ENCODE data around the gene TNFAIP8L3.

TNFAIP8L3 gene

DNA sequence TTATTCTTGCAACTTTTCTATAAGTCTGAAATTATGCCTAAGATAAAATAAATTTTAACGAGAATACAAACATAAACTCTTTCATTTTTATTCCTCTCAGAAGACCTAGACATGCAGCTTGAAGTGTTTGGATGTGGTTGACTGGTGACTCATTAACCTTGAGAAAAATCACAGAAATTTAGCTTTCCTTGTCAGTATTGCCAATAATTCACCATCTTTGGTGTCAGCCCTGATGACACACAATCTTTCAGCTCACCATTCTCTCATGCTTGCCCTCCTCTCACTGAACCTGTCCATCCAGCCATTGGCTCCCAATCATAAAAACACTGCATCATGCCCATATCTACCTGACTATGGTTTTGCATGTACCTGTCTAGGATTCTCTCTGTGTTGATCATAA, 22.6 kb upstream of the TNFAIP8L3 start:
- no peak overlapping the region for H3K4me3 ChIP-seq (ENCODE audit: low read length)
- no peaks in the 10 kb centered on the region for H4K20me1 ChIP-seq (ENCODE audit: insufficient read depth, low read length)
- H3K27me3 ChIP-seq (replicated peaks; ENCODE audit: insufficient read depth, low read length), result no peaks in the 10 kb centered on the region
- no peak overlapping the region for H3K27ac ChIP-seq (ENCODE audit: low read length)
- H3K79me2 ChIP-seq (ENCODE audit: low read length), result no peaks in the 10 kb centered on the region
- H3K9ac ChIP-seq (ENCODE audit: low read length), result no peak overlapping the region
- no peak overlapping the region for H2AFZ ChIP-seq (ENCODE audit: low read length)
- DNase-seq, result no peak
- H3K36me3 ChIP-seq (replicated peaks; ENCODE audit: insufficient read depth, low read length), result no peaks in the 10 kb centered on the region
- H3K4me2 ChIP-seq (ENCODE audit: low read depth, low read length), result no peak overlapping the region
- no peaks in the 10 kb centered on the region for H3K9me3 ChIP-seq (replicated peaks; ENCODE audit: insufficient read depth, low read length)
- no peaks in the 10 kb centered on the region for H3F3A ChIP-seq (ENCODE audit: insufficient read depth, low read length)
- no peak for TF ChIP-seq EZH2phosphoT487 (IDR thresholded peaks at IDR 0.05; ENCODE audit: low read length)
- TF ChIP-seq, protein P1, sequence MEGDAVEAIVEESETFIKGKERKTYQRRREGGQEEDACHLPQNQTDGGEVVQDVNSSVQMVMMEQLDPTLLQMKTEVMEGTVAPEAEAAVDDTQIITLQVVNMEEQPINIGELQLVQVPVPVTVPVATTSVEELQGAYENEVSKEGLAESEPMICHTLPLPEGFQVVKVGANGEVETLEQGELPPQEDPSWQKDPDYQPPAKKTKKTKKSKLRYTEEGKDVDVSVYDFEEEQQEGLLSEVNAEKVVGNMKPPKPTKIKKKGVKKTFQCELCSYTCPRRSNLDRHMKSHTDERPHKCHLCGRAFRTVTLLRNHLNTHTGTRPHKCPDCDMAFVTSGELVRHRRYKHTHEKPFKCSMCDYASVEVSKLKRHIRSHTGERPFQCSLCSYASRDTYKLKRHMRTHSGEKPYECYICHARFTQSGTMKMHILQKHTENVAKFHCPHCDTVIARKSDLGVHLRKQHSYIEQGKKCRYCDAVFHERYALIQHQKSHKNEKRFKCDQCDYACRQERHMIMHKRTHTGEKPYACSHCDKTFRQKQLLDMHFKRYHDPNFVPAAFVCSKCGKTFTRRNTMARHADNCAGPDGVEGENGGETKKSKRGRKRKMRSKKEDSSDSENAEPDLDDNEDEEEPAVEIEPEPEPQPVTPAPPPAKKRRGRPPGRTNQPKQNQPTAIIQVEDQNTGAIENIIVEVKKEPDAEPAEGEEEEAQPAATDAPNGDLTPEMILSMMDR (IDR thresholded peaks at IDR 0.05; ENCODE audit: low read length), result no peak
- TF ChIP-seq EZH2 (optimal IDR thresholded peaks at IDR 0.05; ENCODE audit: low read depth, low read length), result no peak
- H3K9me2 ChIP-seq (replicated peaks; ENCODE audit: insufficient read depth, low read length), result no peaks in the 10 kb centered on the region
- no peaks in the 10 kb centered on the region for H3K4me1 ChIP-seq (ENCODE audit: low read length)

DNA sequence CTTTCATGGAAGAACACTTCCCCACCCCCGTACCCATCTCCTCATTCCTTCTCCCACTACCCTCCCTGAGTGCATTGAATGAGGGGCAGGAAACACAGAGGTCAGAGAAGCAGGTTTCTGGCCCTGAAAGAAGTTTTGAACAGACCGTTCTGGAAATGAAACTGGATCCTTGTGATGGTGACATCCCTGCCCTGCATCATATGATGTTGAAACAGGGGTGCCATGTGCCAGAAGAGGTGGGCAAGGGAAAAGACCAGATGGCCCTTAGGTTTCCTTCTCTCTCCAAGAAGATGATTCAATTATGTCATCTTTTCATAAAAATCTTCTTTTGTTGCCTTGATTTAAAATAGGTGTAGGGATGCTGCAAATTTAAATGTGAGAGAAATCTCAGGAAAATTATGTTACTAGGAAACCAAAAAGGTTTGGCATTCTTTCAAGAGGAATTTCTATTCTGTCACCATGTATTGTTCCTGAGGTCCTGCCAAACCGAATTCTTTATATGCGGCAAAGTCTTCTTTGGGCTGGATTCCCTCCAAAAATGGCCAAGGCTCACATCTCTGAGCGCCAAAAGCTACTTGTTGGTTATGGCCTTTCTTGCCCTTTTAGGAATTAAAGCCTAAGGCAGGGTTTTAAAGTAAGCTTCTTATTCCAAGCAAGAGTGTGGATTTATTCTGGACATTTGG, 19.9 kb upstream of the TNFAIP8L3 start:
- no peak overlapping the region for H3K4me2 ChIP-seq (ENCODE audit: low read depth, low read length)
- no peaks in the 10 kb centered on the region for H3K36me3 ChIP-seq (replicated peaks; ENCODE audit: insufficient read depth, low read length)
- TF ChIP-seq EZH2phosphoT487 (IDR thresholded peaks at IDR 0.05; ENCODE audit: low read length) (no peak), EZH2 (optimal IDR thresholded peaks at IDR 0.05; ENCODE audit: low read depth, low read length) (no peak)
- TF ChIP-seq, protein P1 (IDR thresholded peaks at IDR 0.05; ENCODE audit: low read length), result no peak
- H3K9ac ChIP-seq (ENCODE audit: low read length), result no peak overlapping the region
- H3K9me2 ChIP-seq (replicated peaks; ENCODE audit: insufficient read depth, low read length), result no peaks in the 10 kb centered on the region
- H3K27me3 ChIP-seq (replicated peaks; ENCODE audit: insufficient read depth, low read length), result no peaks in the 10 kb centered on the region
- no peaks in the 10 kb centered on the region for H3K9me3 ChIP-seq (replicated peaks; ENCODE audit: insufficient read depth, low read length)
- no peaks in the 10 kb centered on the region for H3K79me2 ChIP-seq (ENCODE audit: low read length)
- no peak overlapping the region for H2AFZ ChIP-seq (ENCODE audit: low read length)
- H3F3A ChIP-seq (ENCODE audit: insufficient read depth, low read length), result no peaks in the 10 kb centered on the region
- H3K4me3 ChIP-seq (ENCODE audit: low read length), result no peak overlapping the region
- DNase-seq, result no peak
- no peaks in the 10 kb centered on the region for H3K4me1 ChIP-seq (ENCODE audit: low read length)
- no peaks in the 10 kb centered on the region for H4K20me1 ChIP-seq (ENCODE audit: insufficient read depth, low read length)
- no peak overlapping the region for H3K27ac ChIP-seq (ENCODE audit: low read length)

DNA sequence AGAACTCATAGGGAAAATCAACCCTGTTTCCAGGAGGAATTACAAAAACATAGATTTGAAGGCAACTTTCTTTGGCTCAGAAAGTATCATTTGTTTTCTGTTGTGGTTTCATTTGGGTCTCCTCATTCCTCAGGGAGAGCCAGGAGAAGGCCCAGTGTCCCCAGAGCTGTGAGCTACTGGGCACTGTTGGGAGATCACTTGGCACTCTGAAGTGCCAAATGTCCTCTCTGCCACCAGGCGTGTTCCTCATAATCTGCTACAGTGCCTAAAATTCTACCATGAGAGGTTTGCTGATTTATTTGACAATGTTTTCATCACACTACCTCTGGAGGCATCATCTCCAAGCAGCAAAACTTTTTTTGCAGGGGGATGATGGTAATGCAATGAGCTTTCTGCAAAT, 17.4 kb upstream of the TNFAIP8L3 start:
- H3K4me2 ChIP-seq (ENCODE audit: low read depth, low read length), result no peak overlapping the region
- no peak overlapping the region for H3K27ac ChIP-seq (ENCODE audit: low read length)

More for the DNA sequence above, 17.4 kb upstream of the TNFAIP8L3 start:
- H3K9me2 ChIP-seq (replicated peaks; ENCODE audit: insufficient read depth, low read length), result no peaks in the 10 kb centered on the region
- no peaks in the 10 kb centered on the region for H3K79me2 ChIP-seq (ENCODE audit: low read length)
- H3F3A ChIP-seq (ENCODE audit: insufficient read depth, low read length), result no peaks in the 10 kb centered on the region
- H3K9ac ChIP-seq (ENCODE audit: low read length), result no peak overlapping the region
- H3K9me3 ChIP-seq (replicated peaks; ENCODE audit: insufficient read depth, low read length), result no peaks in the 10 kb centered on the region
- no peaks in the 10 kb centered on the region for H4K20me1 ChIP-seq (ENCODE audit: insufficient read depth, low read length)
- no peak overlapping the region for H2AFZ ChIP-seq (ENCODE audit: low read length)
- no peak overlapping the region for H3K4me3 ChIP-seq (ENCODE audit: low read length)
- H3K36me3 ChIP-seq (replicated peaks; ENCODE audit: insufficient read depth, low read length), result no peaks in the 10 kb centered on the region
- no peaks in the 10 kb centered on the region for H3K4me1 ChIP-seq (ENCODE audit: low read length)
- no peak for DNase-seq
- no peaks in the 10 kb centered on the region for H3K27me3 ChIP-seq (replicated peaks; ENCODE audit: insufficient read depth, low read length)
- TF ChIP-seq EZH2phosphoT487 (IDR thresholded peaks at IDR 0.05; ENCODE audit: low read length), result no peak
- no peak for TF ChIP-seq EZH2 (optimal IDR thresholded peaks at IDR 0.05; ENCODE audit: low read depth, low read length)
- TF ChIP-seq, protein P1 (IDR thresholded peaks at IDR 0.05; ENCODE audit: low read length), result no peak

Data from MM.1S (cell line).